ENCODE data around the gene KIR3DL3.

DNA sequence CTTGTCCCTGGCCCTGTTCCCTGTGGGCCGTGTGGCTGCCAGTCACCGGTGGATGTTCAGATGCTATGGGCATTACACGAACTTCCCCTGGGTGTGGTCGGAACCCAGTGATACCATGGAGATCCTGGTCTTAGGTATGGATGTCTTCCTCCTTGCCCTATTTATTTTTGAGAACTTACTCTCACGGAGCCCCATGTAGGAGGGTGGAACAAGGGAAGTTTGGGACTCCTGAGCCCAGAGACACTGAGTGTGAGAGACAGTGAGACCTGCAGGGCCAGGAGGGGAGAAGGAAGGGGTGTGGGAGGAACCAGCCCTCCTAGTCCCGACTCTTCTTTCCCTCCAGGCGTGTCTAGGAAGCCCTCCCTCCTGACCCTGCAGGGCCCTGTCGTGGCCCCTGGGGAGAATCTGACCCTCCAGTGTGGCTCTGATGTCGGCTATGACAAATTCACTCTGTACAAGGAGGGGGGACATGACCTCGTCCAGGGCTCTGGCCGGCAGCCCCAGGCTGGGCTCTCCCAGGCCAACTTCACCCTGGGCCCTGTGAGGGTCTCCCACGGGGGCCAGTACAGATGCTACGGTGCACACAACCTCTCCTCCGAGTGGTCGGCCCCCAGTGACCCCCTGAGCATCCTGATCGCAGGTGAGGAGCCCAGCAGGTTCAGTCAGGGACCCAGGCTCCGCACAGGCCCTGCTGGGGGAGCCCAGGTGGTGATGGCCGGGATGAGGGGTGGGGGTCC lies 14.9 kb upstream of the KIR3DL3 start:
- TF ChIP-seq, protein P1, sequence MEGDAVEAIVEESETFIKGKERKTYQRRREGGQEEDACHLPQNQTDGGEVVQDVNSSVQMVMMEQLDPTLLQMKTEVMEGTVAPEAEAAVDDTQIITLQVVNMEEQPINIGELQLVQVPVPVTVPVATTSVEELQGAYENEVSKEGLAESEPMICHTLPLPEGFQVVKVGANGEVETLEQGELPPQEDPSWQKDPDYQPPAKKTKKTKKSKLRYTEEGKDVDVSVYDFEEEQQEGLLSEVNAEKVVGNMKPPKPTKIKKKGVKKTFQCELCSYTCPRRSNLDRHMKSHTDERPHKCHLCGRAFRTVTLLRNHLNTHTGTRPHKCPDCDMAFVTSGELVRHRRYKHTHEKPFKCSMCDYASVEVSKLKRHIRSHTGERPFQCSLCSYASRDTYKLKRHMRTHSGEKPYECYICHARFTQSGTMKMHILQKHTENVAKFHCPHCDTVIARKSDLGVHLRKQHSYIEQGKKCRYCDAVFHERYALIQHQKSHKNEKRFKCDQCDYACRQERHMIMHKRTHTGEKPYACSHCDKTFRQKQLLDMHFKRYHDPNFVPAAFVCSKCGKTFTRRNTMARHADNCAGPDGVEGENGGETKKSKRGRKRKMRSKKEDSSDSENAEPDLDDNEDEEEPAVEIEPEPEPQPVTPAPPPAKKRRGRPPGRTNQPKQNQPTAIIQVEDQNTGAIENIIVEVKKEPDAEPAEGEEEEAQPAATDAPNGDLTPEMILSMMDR (IDR thresholded peaks at IDR 0.05) = no peak
- TF ChIP-seq EP300 (IDR thresholded peaks at IDR 0.05; ENCODE audit: low read depth) (no peak), POLR2AphosphoS5 (IDR thresholded peaks at IDR 0.05) (no peak)

All from transverse colon (tissue), 4 donors.